ENCODE data around the gene GYG2. TPM values are rescaled to one million over a fixed set of nuclear protein-coding genes. Genes with fewer than 3 reads are reported as not detected.
"Not testable (repeated sequence)": the region's sequence is repeated elsewhere in the genome, so short reads cannot be mapped to it uniquely, and the experiment has no call there.

The GYG2 gene
- 13.0 and 19.0 TPM in 2 replicates for total RNA-seq (2014; rRNA removed; shearing (Covaris generic))

GRCh38 chrX:2828344-2828958 is at the start of gene GYG2:
TSS of gene GYG2 (plus strand) at chrX:2828930. CDS start at chrX:2830189, 1,259 bp downstream.
- peak; percentile 44 to 51 for DNase-seq (ENCODE audit: low read depth in 1 of 2, low spot score in 2 of 2)
- H3K4me3 ChIP-seq = peak within 1 kb of the TSS; percentile 41
- no peaks in the 10 kb centered on the region for H3K4me1 ChIP-seq (replicated peaks)
- H3K36me3 ChIP-seq = no peaks in the 10 kb centered on the region
- H3K9me3 ChIP-seq (replicated peaks) = no peaks in the 10 kb centered on the region
- no peaks in the 10 kb centered on the region for H3K27me3 ChIP-seq (replicated peaks)
- no peak within 1 kb of the TSS for H3K27ac ChIP-seq

GRCh38 chrX:2780472-2781225 is 48.1 kb upstream of the GYG2 start:
- not testable (repeated sequence) for H3K4me3 ChIP-seq; H3K4me1 ChIP-seq (replicated peaks); DNase-seq (ENCODE audit: low read depth in 1 of 2, low spot score in 2 of 2); H3K27ac ChIP-seq; H3K9me3 ChIP-seq (replicated peaks); H3K36me3 ChIP-seq; H3K27me3 ChIP-seq (replicated peaks)

GRCh38 chrX:2781226-2781571 is 47.5 kb upstream of the GYG2 start:
- H3K36me3 ChIP-seq = no peaks in the 10 kb centered on the region
- no peaks in the 10 kb centered on the region for H3K27me3 ChIP-seq (replicated peaks)
- H3K9me3 ChIP-seq (replicated peaks) = no peaks in the 10 kb centered on the region
- no peaks in the 10 kb centered on the region for H3K4me1 ChIP-seq (replicated peaks)
- no peak overlapping the region for H3K4me3 ChIP-seq
- no peak overlapping the region for H3K27ac ChIP-seq
- DNase-seq (ENCODE audit: low read depth in 1 of 2, low spot score in 2 of 2) = no peak

DNA sequence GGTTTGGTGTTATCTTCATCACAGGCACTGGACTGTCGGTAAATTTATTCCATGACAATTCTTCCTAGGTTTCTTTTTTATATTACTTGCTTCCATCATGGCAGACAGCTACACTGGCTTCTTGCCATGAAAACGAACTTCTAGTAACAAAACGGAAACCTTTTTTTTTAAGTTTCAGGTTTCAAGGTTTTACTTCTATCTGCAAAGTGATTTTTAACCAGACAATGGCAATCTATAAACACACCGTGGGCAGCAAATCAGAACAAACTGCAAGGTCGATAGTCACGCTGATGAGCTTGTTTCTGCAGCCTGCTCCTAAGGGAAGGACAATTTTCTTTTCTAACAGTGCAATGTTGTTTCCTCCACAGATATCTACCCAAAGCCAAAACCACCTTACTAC is 47.0 kb upstream of the GYG2 start:
- H3K4me3 ChIP-seq = no peak overlapping the region
- H3K27me3 ChIP-seq (replicated peaks) = no peaks in the 10 kb centered on the region
- no peaks in the 10 kb centered on the region for H3K36me3 ChIP-seq
- no peaks in the 10 kb centered on the region for H3K9me3 ChIP-seq (replicated peaks)
- H3K4me1 ChIP-seq (replicated peaks) = no peaks in the 10 kb centered on the region
- DNase-seq (ENCODE audit: low read depth in 1 of 2, low spot score in 2 of 2) = no peak
- H3K27ac ChIP-seq = no peak overlapping the region

DNA sequence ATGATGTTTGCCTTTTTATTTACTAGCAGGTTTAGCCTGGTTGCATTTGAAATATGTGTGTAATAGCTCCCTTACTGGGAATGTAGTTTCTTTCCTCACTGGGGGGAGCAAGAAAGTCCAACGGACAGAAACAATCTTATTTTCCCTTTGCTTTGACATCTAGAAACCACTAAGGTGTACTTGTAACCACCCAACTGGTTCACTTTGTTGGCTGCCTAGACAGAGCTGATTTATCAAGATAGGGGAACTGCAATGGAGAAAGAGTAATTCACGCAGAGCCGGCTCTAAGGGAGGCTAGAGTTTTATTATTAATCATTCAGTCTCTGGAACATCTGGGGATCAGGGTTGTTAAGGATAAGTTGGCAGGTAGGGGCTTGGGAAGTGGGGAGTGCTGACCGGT is 46.6 kb upstream of the GYG2 start:
- no peak for DNase-seq (ENCODE audit: low read depth in 1 of 2, low spot score in 2 of 2)
- H3K36me3 ChIP-seq = no peaks in the 10 kb centered on the region
- H3K27me3 ChIP-seq (replicated peaks) = no peaks in the 10 kb centered on the region
- no peak overlapping the region for H3K27ac ChIP-seq
- H3K4me1 ChIP-seq (replicated peaks) = no peaks in the 10 kb centered on the region
- no peak overlapping the region for H3K4me3 ChIP-seq
- no peaks in the 10 kb centered on the region for H3K9me3 ChIP-seq (replicated peaks)

- H3K4me3 ChIP-seq = no peak overlapping the region
- no peak for DNase-seq (ENCODE audit: low read depth in 1 of 2, low spot score in 2 of 2)
- no peaks in the 10 kb centered on the region for H3K4me1 ChIP-seq (replicated peaks)
- no peaks in the 10 kb centered on the region for H3K9me3 ChIP-seq (replicated peaks)
- no peak overlapping the region for H3K27ac ChIP-seq
- no peaks in the 10 kb centered on the region for H3K36me3 ChIP-seq
- H3K27me3 ChIP-seq (replicated peaks) = no peaks in the 10 kb centered on the region
Observed at GRCh38 chrX:2782778-2783177, 46.0 kb upstream of the GYG2 start.

DNA sequence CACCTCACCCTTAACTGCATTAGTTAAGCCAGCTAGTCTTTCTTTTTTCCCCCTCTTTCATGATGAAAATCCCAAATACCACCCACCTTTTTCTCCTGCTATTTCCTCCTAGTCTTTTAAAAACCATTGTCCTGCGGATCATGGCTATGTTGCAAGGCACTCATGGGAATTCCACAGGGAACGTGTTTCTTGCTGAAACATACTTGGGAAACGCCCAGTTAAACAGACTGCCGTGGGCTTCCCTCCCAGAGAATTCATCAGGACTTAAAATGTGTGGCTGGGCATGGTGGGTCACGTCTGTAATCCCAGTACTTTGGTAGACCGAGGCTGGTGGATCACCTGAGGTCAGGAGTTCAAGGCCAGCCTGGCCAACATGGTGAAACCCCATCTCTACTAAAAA is 44.7 kb upstream of the GYG2 start:
- Histone ChIP-seq H3K4me3 (no peak overlapping the region), H3K9me3 (replicated peaks) (no peaks in the 10 kb centered on the region), H3K27ac (no peak overlapping the region), H3K27me3 (replicated peaks) (no peaks in the 10 kb centered on the region), H3K4me1 (replicated peaks) (no peaks in the 10 kb centered on the region), H3K36me3 (no peaks in the 10 kb centered on the region)
- DNase-seq (ENCODE audit: low read depth in 1 of 2, low spot score in 2 of 2) = no peak

DNA sequence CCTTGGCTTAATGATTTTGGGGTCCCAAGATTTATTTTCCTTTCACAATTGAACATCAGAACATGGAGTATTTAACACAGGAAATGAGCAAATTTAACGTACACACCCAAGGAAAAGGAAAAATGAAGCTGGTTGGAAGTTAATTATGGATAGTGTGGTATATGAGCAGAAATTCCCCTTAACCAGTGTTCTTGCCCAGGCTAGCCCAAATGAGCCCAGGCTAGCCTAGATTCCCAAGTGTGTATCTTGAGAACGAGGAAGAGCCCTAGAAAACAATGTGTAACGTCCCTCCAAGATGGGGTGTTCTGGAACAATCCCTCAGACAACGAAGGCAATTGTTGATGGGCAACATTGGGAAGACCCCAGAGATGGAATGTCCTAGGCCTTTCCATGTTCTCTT is 43.2 kb upstream of the GYG2 start:
- Histone ChIP-seq H3K4me1 (replicated peaks) (no peaks in the 10 kb centered on the region), H3K27ac (no peak overlapping the region), H3K9me3 (replicated peaks) (no peaks in the 10 kb centered on the region), H3K36me3 (no peaks in the 10 kb centered on the region), H3K4me3 (no peak overlapping the region), H3K27me3 (replicated peaks) (no peaks in the 10 kb centered on the region)
- DNase-seq (ENCODE audit: low read depth in 1 of 2, low spot score in 2 of 2) = no peak

DNA sequence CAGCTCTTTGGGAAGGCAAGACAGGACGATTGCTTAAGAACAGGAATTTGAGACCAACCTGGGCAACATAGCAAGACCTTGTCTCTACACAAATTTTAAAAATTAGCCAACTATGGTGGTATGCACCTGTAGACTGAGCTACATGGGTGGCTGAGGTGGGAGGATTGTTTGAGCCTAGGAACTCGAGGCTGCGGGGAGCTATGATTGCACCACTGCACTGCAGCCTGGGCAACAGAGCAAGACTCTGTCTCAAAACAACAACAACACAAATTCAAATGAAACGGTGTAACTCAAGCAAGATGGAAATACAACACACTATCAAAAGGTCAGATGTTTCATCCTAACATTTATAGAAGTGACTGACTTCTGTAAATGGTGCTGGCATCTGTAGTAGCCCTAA is 39.8 kb upstream of the GYG2 start:
- H3K4me1 ChIP-seq (replicated peaks) = no peaks in the 10 kb centered on the region
- no peak overlapping the region for H3K4me3 ChIP-seq
- no peak overlapping the region for H3K27ac ChIP-seq
- H3K27me3 ChIP-seq (replicated peaks) = no peaks in the 10 kb centered on the region
- no peaks in the 10 kb centered on the region for H3K9me3 ChIP-seq (replicated peaks)
- no peak for DNase-seq (ENCODE audit: low read depth in 1 of 2, low spot score in 2 of 2)
- H3K36me3 ChIP-seq = no peaks in the 10 kb centered on the region

- DNase-seq (ENCODE audit: low read depth in 1 of 2, low spot score in 2 of 2) = no peak
- no peaks in the 10 kb centered on the region for H3K4me1 ChIP-seq (replicated peaks)
- no peaks in the 10 kb centered on the region for H3K27me3 ChIP-seq (replicated peaks)
- H3K9me3 ChIP-seq (replicated peaks) = no peaks in the 10 kb centered on the region
- no peaks in the 10 kb centered on the region for H3K36me3 ChIP-seq
- H3K4me3 ChIP-seq = no peak overlapping the region
- no peak overlapping the region for H3K27ac ChIP-seq
Observed at GRCh38 chrX:2789569-2789968, 39.2 kb upstream of the GYG2 start.

DNA sequence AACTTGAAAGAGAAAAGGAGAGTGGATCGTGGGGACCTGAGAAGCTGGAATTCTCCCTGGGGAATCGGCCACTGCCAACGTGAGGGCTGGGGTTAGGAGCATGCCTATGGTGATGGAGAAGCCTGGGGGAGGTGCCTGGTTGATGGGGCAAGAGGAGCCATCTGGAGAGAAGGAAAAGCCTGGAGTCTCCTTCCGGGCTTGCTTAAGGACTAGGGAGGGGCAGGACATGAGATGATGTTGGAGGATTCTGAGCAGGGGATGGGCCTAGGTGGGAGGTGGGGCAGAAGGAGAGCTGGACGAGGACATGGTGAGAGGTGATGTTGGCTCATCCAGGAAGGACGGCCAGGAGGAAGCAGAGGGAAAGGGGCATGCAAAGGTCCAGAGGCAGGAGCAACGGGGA is 35.0 kb upstream of the GYG2 start:
- Histone ChIP-seq H3K9me3 (replicated peaks) (no peaks in the 10 kb centered on the region), H3K4me1 (replicated peaks) (no peaks in the 10 kb centered on the region), H3K4me3 (no peak overlapping the region), H3K27me3 (replicated peaks) (no peaks in the 10 kb centered on the region), H3K27ac (no peak overlapping the region), H3K36me3 (no peaks in the 10 kb centered on the region)
- DNase-seq (ENCODE audit: low read depth in 1 of 2, low spot score in 2 of 2) = no peak

DNA sequence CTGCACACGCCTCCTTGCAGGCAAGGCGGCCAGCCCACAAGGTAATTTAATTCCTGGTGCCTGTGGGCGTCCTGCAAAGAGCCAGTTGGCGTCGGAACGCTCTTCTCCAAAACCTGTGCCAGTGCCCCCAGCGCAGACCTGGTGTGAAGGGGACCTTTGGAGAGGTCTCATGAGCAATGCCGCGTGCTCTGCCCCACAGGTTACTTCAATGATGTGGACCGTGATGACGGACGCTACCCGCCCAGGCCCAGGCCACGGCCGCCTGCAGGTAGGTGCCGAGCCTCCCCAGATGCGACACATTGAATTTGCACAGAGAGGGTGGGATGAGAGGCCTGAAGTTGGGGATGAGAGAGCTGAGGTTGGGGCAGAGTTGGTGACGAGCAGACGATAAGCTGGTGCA is 34.4 kb upstream of the GYG2 start:
- Histone ChIP-seq H3K4me3 (no peak overlapping the region), H3K9me3 (replicated peaks) (no peaks in the 10 kb centered on the region), H3K27ac (no peak overlapping the region), H3K36me3 (no peaks in the 10 kb centered on the region), H3K27me3 (replicated peaks) (no peaks in the 10 kb centered on the region), H3K4me1 (replicated peaks) (no peaks in the 10 kb centered on the region)
- DNase-seq (ENCODE audit: low read depth in 1 of 2, low spot score in 2 of 2) = no peak

DNA sequence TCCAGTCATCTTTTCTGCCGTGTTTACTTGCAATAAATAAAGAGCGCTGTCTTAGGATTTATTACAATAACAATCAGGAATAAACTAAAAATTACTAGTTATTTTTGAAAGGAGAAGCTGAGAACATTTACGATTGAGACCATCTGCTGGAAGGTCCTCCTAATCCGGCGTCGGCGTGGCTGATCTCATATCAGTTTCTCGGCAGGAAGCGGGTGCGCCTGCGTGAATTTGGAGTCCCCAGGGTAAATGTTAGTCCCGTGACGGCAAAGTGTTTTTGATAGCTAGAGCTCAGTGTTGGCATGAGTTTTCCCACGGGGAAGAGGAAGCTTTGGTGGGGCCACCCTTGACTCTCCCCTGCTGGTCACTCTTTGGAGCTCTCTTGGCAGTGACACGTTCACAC is 31.9 kb upstream of the GYG2 start:
- not testable (repeated sequence) for H3K4me1 ChIP-seq (replicated peaks); H3K27ac ChIP-seq; H3K4me3 ChIP-seq; H3K27me3 ChIP-seq (replicated peaks); DNase-seq (ENCODE audit: low read depth in 1 of 2, low spot score in 2 of 2); H3K36me3 ChIP-seq; H3K9me3 ChIP-seq (replicated peaks)

DNA sequence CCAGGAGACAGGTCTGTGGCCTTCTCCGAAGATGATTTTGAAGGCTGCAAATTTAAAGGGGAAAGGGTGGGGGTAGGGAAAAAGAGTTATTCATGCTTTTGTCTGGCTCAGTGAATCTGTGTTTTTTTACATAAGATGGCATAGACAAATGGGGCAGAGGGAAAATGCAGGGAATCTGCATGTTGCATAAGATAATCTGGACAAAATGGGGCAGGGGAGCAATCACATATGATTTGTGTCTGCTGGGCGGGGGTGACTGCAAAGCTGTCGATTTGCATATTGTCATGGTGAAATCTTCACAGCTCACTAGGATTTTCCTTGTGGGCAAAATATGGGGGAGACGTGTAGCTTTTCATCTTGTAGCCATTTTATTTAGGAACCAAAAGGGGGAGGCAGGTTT is 29.4 kb upstream of the GYG2 start:
- Histone ChIP-seq H3K27ac (no peak overlapping the region), H3K36me3 (no peaks in the 10 kb centered on the region), H3K4me1 (replicated peaks) (no peaks in the 10 kb centered on the region; the same call in 1 of the 2 replicates), H3K9me3 (replicated peaks) (no peaks in the 10 kb centered on the region), H3K27me3 (replicated peaks) (no peaks in the 10 kb centered on the region), H3K4me3 (no peak overlapping the region)
- DNase-seq (ENCODE audit: low read depth in 1 of 2, low spot score in 2 of 2) = no peak

- not testable (repeated sequence) for H3K27me3 ChIP-seq (replicated peaks); H3K27ac ChIP-seq; H3K36me3 ChIP-seq; H3K9me3 ChIP-seq (replicated peaks); DNase-seq (ENCODE audit: low read depth in 1 of 2, low spot score in 2 of 2); H3K4me1 ChIP-seq (replicated peaks); H3K4me3 ChIP-seq
Observed at GRCh38 chrX:2799980-2800379, 28.8 kb upstream of the GYG2 start.

Data from SJSA1 (cell line).